ENCODE data around the gene HSDL1. TPM values are rescaled to one million over a fixed set of nuclear protein-coding genes. Genes with fewer than 3 reads are reported as not detected.

The HSDL1 gene
- polyA plus RNA-seq, 10 donors, result 14.4 to 23.6 (median 17.7) TPM

DNA sequence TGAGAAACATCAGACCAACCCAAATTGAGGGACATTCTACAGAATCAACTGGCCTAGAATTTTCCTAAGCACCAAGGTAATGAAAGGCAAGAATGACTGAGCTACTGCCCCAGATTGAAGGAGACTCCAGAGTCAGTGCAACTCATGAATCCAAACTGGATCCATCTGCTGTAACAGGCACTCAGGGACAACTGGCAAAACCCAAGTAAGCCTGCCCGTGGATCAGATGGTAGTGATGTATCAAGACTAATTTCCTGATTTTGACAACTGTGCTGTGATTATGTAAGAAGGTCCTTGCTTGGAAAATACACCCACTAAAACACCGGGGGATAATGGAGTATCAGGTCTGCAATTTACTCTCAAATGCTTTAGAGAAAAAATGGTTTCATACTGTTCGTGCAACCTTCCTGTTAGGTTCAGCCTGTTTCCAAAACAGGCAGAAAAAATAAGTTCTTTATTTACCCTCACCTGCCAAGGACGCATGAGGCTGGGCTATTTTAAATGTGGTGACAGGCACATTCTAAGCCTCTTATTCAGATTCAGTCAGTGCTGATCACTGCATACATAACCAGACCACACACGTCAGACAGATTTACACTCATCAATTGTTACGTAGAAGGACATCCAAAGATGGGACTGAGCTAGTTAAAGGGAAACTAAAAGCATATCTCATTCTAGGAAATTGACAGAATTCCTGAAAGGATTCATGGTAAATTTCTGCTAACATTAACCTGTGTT lies 35.2 kb downstream of the HSDL1 start:
- no peak for DNase-seq

GRCh38 chr16:84107921-84108320 lies 37.1 kb downstream of the HSDL1 start:
- no peak for DNase-seq

GRCh38 chr16:84105948-84106740 lies 38.8 kb downstream of the HSDL1 start:
- DNase-seq, result no peak

DNA sequence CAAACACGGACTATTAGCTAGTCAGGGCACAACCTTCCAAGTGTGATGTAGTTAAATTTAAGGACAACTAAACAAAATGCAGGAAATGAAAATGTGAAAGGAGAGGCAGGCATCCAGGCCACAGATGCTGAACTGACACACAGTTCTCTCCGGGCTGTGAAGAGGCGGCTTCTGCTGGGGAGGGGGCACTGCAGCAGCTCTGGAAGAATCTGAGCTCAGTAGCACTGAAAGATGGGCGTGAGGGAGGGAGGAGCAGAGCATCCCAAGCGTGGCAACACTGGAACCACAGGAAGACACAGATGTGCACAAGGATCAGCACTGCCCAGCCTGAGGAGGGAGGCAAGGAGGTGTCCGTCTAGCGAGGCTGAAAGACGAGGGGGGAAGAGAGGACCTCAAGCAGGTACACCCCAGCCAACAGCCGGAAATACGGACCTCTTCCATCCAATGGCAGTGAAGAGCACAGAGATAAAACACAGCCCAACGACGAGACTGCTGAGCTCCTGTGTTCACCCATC lies 39.6 kb downstream of the HSDL1 start:
- DNase-seq, result no peak

DNA sequence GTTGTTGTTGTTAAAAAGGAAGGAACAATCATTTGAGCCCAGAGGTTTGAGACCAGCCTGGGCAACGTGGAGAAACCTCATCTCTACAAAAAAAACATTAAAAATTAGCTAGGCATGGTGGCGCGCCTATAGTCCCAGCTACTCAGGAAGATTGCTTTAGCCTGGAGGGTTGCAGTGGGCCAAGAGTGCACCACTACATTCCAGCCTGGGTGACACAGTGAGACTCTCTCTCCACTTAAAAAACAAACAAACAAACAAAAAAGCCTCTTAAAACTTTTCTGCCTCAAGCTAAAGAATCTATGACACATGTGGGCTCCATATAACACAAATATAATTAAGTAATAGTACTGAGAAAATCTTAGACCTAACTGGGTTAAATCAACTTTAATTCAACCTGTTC lies 40.7 kb downstream of the HSDL1 start:
- DNase-seq, result no peak

GRCh38 chr16:84103678-84104077 lies 41.3 kb downstream of the HSDL1 start:
- DNase-seq, result no peak

- DNase-seq, result no peak
Observed at GRCh38 chr16:84098939-84099338, 46.0 kb downstream of the HSDL1 start.

DNA sequence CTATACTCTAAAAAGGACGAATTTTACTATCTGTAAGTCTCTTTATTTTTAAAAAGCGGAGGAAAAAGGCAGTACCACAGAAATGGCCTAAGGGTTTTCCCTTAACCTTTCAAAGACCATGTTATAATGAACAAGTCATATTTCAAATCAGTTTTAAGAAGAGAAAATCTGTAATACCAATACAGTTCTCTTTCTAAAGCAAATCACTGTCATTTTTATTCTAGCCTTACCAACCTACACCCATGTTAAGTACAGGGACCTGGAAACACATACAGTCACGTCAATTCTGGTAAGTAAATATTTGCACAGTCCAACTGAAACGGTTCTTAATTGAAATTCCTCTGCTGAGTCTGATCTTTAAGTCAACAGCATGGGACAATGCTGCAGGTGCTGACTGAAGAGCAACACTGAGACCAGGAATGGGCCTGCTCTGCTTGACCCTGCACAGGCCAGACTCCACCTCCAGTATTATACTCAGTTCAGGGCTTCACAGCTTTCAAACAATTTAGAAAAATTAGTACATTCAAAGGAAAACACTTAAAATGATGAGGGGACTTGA lies 48.5 kb downstream of the HSDL1 start:
- no peak for DNase-seq

DNA sequence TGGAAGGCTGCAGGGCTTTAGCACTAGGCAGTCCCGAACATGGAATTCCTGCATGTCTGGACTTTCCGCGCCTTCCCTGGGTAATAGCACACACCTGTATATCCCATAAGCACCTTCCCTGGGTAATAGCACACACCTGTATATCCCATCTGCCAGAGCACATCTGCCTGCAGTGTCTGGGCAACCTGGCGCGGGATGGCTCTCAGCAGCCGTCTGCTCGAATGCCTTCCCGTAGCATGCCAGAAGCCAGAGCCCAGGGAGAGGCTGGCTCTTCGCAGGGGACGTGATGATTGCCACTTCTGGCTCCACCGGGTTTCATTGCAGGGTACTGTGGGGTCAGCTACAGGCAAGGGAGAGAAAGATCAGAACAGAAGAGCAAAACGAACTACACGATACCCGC lies 49.5 kb downstream of the HSDL1 start:
- DNase-seq, result no peak

DNA sequence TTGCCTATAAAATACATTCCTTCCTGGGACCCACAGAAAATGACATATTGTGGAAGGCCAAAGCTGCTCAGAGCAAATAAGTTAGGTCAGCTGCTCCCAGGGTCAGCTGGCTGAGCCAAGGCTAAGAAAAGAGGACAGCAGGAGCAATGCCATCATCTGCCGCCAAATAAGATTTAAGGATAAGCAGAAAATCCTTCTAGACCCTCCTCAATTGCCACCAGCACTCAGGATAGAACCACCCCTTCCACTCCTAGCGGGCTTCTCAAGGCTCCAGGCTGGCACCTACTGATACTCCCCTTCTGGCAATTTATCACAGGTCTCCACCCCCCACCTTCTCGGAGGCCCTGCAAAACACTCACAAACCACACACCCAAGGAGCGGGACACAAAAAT lies 51.1 kb downstream of the HSDL1 start:
- no peak for DNase-seq

DNA sequence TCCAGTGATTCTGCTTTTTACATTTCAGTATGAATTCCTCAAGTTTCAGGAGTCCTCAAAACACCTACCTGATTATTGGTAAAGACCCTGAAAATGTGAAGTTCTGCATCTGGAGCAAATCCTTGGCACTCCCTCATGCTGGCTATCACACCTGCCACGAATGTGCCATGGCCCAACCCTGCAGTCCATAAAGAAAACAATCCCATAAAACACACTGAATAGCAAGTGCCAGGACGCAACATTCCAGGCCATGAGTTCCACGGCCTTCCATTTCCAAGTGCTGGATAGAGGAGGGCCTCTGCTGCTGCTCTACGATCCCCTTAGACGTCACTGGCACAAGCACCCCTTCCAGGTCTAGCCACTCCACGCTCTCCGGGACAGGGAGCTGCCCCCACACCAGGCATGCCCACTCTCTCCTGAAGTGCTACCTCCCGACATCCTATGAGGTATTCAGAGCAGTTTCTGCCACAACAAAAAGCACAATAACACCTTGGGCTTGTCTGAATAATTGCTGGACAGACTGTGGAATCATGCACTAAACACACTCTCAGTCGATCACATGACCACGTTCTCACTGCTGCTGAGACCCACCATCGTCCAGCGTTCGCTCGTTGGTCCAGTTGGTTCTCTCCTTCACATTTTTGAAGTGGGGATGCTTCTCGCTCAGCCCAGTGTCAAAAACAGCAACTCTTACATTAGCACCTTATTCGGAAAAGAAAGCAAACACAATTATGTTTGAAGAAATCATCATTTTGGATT lies 51.7 kb downstream of the HSDL1 start:
- DNase-seq, result no peak

- DNase-seq, result no peak
Observed at GRCh38 chr16:84091460-84091859, 53.5 kb downstream of the HSDL1 start.

- no peak for DNase-seq
Observed at GRCh38 chr16:84090211-84090610, 54.8 kb downstream of the HSDL1 start.

- DNase-seq, result no peak
Observed at GRCh38 chr16:84088695-84089395, 56.1 kb downstream of the HSDL1 start.

- DNase-seq, result no peak
Observed at GRCh38 chr16:84087466-84088151, 57.4 kb downstream of the HSDL1 start.

- no peak for DNase-seq
Observed at GRCh38 chr16:84087001-84087400, 58.0 kb downstream of the HSDL1 start.

DNA sequence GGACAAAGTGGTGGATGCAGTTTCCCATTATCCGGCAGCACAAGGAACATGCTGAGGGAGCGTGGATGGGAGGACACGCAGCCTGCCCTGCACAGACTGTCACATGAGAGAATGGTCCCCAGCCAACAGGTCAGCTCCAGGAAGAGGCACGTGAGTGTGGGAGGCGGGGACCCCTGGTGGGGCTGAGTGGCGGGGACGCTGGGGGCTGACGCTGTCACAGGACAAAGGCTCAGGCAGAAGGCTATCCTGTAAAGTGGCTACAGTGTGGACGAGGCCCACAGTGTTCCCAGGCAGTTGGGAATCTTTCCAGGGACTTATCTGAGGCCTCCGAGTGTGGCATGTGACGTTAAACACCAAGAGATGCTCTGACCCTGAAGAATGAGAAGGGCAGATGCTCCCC lies 58.6 kb downstream of the HSDL1 start:
- DNase-seq, result no peak

- no peak for DNase-seq
Observed at GRCh38 chr16:84085773-84086172, 59.2 kb downstream of the HSDL1 start.

DNA sequence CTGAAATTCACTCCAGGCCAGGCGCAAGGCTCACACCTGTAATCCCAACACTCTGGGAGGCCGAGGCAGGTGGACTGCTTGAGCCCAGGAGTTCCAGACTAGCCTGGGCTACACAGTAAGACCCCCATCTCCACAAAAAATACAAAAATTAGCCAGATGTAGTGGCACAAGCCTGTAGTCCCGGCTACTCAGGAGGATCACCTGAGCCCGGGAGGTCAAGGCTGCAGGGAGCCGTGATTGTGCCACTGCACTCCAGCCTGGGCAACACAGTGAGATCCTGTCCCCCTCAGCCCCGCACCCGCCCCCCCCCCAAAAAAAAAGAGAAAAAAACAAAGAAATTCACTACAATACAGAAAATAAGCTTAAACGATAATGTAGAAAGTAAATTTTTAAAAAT lies 59.7 kb downstream of the HSDL1 start:
- DNase-seq, result no peak

DNA sequence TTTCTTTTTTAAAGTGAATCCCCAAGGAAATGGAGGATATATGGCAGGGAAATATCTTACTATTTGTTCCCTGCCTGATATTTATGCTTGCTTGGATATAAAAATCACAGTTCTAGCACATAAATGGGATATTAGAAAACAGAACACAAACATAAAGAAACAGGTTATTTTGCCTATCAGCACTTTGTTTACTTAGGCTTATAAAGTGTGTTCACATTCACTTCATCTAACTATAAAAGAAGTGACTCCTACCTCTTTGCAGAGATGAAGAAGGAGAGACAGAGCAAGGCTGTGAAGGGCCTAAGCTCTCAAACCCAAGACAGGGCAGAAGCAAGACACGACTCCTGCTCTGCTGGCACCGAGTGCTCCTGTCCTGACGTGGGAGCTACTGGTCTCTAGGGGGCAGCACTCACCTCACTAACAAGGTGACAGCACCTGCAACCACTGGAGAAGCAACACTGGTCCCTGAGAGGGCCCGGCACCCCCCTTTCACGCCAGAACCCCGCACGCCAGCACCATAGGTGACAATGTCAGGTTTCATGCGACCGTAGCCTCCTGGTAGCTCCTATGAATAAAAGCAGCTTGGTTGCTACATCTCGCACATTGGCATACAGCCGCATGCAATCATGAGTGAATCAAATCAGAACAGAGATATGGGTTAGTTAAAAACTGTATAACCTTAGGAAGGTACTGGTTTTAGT lies 60.3 kb downstream of the HSDL1 start:
- DNase-seq, result peak; percentile 21 to 42 (median 22)

All from muscle of back (tissue), 11 donors.